HUES64 (cell line): ENCODE results near the gene STX3.
"Not testable (repeated sequence)": the region's sequence is repeated elsewhere in the genome, so short reads cannot be mapped to it uniquely, and the experiment has no call there.

Experiments
- H3K27ac ChIP-seq: 2 replicates; pipeline ENCODE4 v1.7.0; 2013; ENCODE audit warnings: low read depth, low read length, inconsistent platforms
- H3K27me3 ChIP-seq: 2 replicates; pipeline ENCODE4 v1.6.1; 2013; ENCODE audit warnings: mild to moderate bottlenecking, low read length; ENCODE audit not compliant: insufficient read depth
- H3K36me3 ChIP-seq: 2 replicates; pipeline ENCODE4 v1.6.1; 2013; ENCODE audit warnings: mild to moderate bottlenecking, low read length; ENCODE audit not compliant: insufficient read depth
- H3K4me1 ChIP-seq: 2 replicates; pipeline ENCODE4 v1.6.1; 2013; ENCODE audit warnings: mild to moderate bottlenecking, low read length, moderate library complexity; ENCODE audit not compliant: insufficient read depth
- H3K4me3 ChIP-seq: 2 replicates; pipeline ENCODE4 v1.5.1; 2013; ENCODE audit warnings: mild to moderate bottlenecking, low read length, moderate library complexity
- H3K9ac ChIP-seq: 2 replicates; pipeline ENCODE4 v1.6.1; 2013; ENCODE audit warnings: mild to moderate bottlenecking, low read depth, low read length
- H3K9me3 ChIP-seq: 2 replicates; pipeline ENCODE4 v1.6.1; 2013; ENCODE audit warnings: low read depth, low read length; ENCODE audit not compliant: insufficient read depth
- WGBS: fragments of 150-250, 120-280 bp; methylation state at CpG from one replicate; pipeline ENCODE4 v1.1.7; 2013; ENCODE audit warnings: missing lambda C conversion rate; 5-methylcytosine and 5-hydroxymethylcytosine counted together

STX3 gene

GRCh38 chr11:59773083-59773440, 17.9 kb downstream of the STX3 start:
- Histone ChIP-seq H3K4me3 (no peak overlapping the region), H3K36me3 (peaks cover 32% of the 10 kb centered on the region), H3K27ac (no peak overlapping the region), H3K4me1 (no peaks in the 10 kb centered on the region), H3K9me3 (no peaks in the 10 kb centered on the region), H3K27me3 (no peaks in the 10 kb centered on the region), H3K9ac (no peak overlapping the region)
- 90% methylated on average over 3 of the region's 5 CpGs for WGBS

- WGBS = 92% methylated on average over 5 of the region's 5 CpGs
- no peaks in the 10 kb centered on the region for H3K4me1 ChIP-seq
- no peak overlapping the region for H3K27ac ChIP-seq
- H3K4me3 ChIP-seq = no peak overlapping the region
- no peaks in the 10 kb centered on the region for H3K27me3 ChIP-seq
- H3K9ac ChIP-seq = no peak overlapping the region
- H3K36me3 ChIP-seq = peaks cover 46% of the 10 kb centered on the region
- no peaks in the 10 kb centered on the region for H3K9me3 ChIP-seq
These were observed 21.3 kb downstream of the STX3 start for GRCh38 chr11:59776210-59777066.

GRCh38 chr11:59777104-59777503, 21.9 kb downstream of the STX3 start:
- Histone ChIP-seq H3K4me3 (no peak overlapping the region), H3K9ac (no peak overlapping the region), H3K27me3 (no peaks in the 10 kb centered on the region), H3K9me3 (no peaks in the 10 kb centered on the region), H3K27ac (no peak overlapping the region), H3K36me3 (peaks cover 50% of the 10 kb centered on the region), H3K4me1 (no peaks in the 10 kb centered on the region)
- 90% methylated on average over 5 of the region's 5 CpGs for WGBS

- Histone ChIP-seq H3K36me3 (peaks cover 52% of the 10 kb centered on the region), H3K27me3 (no peaks in the 10 kb centered on the region), H3K27ac (no peak overlapping the region), H3K4me3 (no peak overlapping the region), H3K4me1 (no peaks in the 10 kb centered on the region), H3K9ac (no peak overlapping the region), H3K9me3 (no peaks in the 10 kb centered on the region)
- WGBS = 95% methylated on average over 2 of the region's 2 CpGs
These were observed 22.9 kb downstream of the STX3 start for GRCh38 chr11:59778122-59778521.

GRCh38 chr11:59779487-59779886, 24.3 kb downstream of the STX3 start:
- H3K9ac ChIP-seq = no peak overlapping the region
- H3K27ac ChIP-seq = no peak overlapping the region
- H3K4me1 ChIP-seq = no peaks in the 10 kb centered on the region
- H3K4me3 ChIP-seq = no peak overlapping the region
- 90% methylated on average over 1 of the region's 1 CpG for WGBS
- H3K36me3 ChIP-seq = peaks cover 54% of the 10 kb centered on the region
- no peaks in the 10 kb centered on the region for H3K9me3 ChIP-seq
- no peaks in the 10 kb centered on the region for H3K27me3 ChIP-seq

- no peak overlapping the region for H3K4me3 ChIP-seq
- 100% methylated on average over 1 of the region's 2 CpGs for WGBS
- H3K27me3 ChIP-seq = no peaks in the 10 kb centered on the region
- H3K36me3 ChIP-seq = peaks cover 38% of the 10 kb centered on the region
- no peak overlapping the region for H3K27ac ChIP-seq
- no peaks in the 10 kb centered on the region for H3K4me1 ChIP-seq
- no peaks in the 10 kb centered on the region for H3K9me3 ChIP-seq
- no peak overlapping the region for H3K9ac ChIP-seq
These were observed 26.9 kb downstream of the STX3 start for GRCh38 chr11:59782080-59782479.

- no peaks in the 10 kb centered on the region for H3K27me3 ChIP-seq
- no peak overlapping the region for H3K4me3 ChIP-seq
- H3K27ac ChIP-seq = no peak overlapping the region
- no peak overlapping the region for H3K9ac ChIP-seq
- no peaks in the 10 kb centered on the region for H3K4me1 ChIP-seq
- H3K36me3 ChIP-seq = peaks cover 53% of the 10 kb centered on the region
- WGBS = 95% methylated on average over 4 of the region's 4 CpGs
- no peaks in the 10 kb centered on the region for H3K9me3 ChIP-seq
These were observed 28.5 kb downstream of the STX3 start for GRCh38 chr11:59783632-59784090.

- not testable (repeated sequence) for H3K4me1 ChIP-seq, H3K27me3 ChIP-seq, H3K4me3 ChIP-seq, H3K9ac ChIP-seq, H3K9me3 ChIP-seq, H3K27ac ChIP-seq
- H3K36me3 ChIP-seq = peaks cover 57% of the 10 kb centered on the region
- 87% methylated on average over 5 of the region's 5 CpGs for WGBS
These were observed 29.3 kb downstream of the STX3 start for GRCh38 chr11:59784441-59784840.

- H3K27me3 ChIP-seq = no peaks in the 10 kb centered on the region
- peaks cover 61% of the 10 kb centered on the region for H3K36me3 ChIP-seq
- WGBS = 93% methylated on average over 4 of the region's 4 CpGs
- H3K4me3 ChIP-seq = no peak overlapping the region
- H3K27ac ChIP-seq = no peak overlapping the region
- H3K9ac ChIP-seq = no peak overlapping the region
- H3K4me1 ChIP-seq = no peaks in the 10 kb centered on the region
- H3K9me3 ChIP-seq = no peaks in the 10 kb centered on the region
These were observed 30.6 kb downstream of the STX3 start for GRCh38 chr11:59785818-59786217.

GRCh38 chr11:59787255-59787588, 32.0 kb downstream of the STX3 start:
- no peaks in the 10 kb centered on the region for H3K27me3 ChIP-seq
- 92% methylated on average over 4 of the region's 4 CpGs for WGBS
- H3K27ac ChIP-seq = no peak overlapping the region
- no peak overlapping the region for H3K9ac ChIP-seq
- H3K9me3 ChIP-seq = no peaks in the 10 kb centered on the region
- H3K4me3 ChIP-seq = no peak overlapping the region
- peaks cover 70% of the 10 kb centered on the region for H3K36me3 ChIP-seq
- no peaks in the 10 kb centered on the region for H3K4me1 ChIP-seq

GRCh38 chr11:59787816-59788215, 32.6 kb downstream of the STX3 start:
- H3K9me3 ChIP-seq = no peaks in the 10 kb centered on the region
- no peaks in the 10 kb centered on the region for H3K27me3 ChIP-seq
- 88% methylated on average over 3 of the region's 3 CpGs for WGBS
- H3K4me3 ChIP-seq = no peak overlapping the region
- no peak overlapping the region for H3K27ac ChIP-seq
- H3K9ac ChIP-seq = no peak overlapping the region
- no peaks in the 10 kb centered on the region for H3K4me1 ChIP-seq
- peaks cover 74% of the 10 kb centered on the region for H3K36me3 ChIP-seq

GRCh38 chr11:59791639-59792038, 36.5 kb downstream of the STX3 start:
- no peak overlapping the region for H3K27ac ChIP-seq
- no peak overlapping the region for H3K9ac ChIP-seq
- no peaks in the 10 kb centered on the region for H3K4me1 ChIP-seq
- H3K27me3 ChIP-seq = no peaks in the 10 kb centered on the region
- WGBS = 96% methylated on average over 4 of the region's 4 CpGs
- H3K36me3 ChIP-seq = peaks cover 99% of the 10 kb centered on the region
- H3K9me3 ChIP-seq = no peaks in the 10 kb centered on the region
- no peak overlapping the region for H3K4me3 ChIP-seq
